OCI-LY3 (cell line): ENCODE results near the gene OR6B1.

Experiments
- H2AFZ ChIP-seq: fragments of 200-600, 300-600 bp; shearing (Covaris generic); 2 replicates; pipeline ENCODE4 v1.6.0; 2014; ENCODE audit warnings: antibody characterized with exemption, low read depth, low read length
- H3K27ac ChIP-seq: fragments of 200-600, 300-600 bp; sonication (generic); 2 replicates; pipeline ENCODE4 v1.5.1; 2014; ENCODE audit warnings: mild to moderate bottlenecking, low read length, moderate library complexity, mixed read lengths
- H3K27me3 ChIP-seq: fragments of 200-600, 300-600 bp; sonication (generic); 2 replicates; pipeline ENCODE4 v1.6.1; 2014; ENCODE audit warnings: low read depth, low read length, mixed read lengths
- H3K36me3 ChIP-seq: fragments of 200-600, 300-600 bp; sonication (generic); replicated peaks from 2 replicates; pipeline ENCODE3; 2014; ENCODE audit warnings: low read depth, low read length, mixed read lengths
- H3K4me1 ChIP-seq: fragments of 300-600, 200-600 bp; sonication (generic); 2 replicates; pipeline ENCODE4 v1.6.1; 2014; ENCODE audit warnings: low read length, mixed read lengths
- H3K4me2 ChIP-seq: fragments of 200-600, 300-600 bp; sonication (generic); 2 replicates; pipeline ENCODE4 v1.6.1; 2014; ENCODE audit warnings: low read length, mixed read lengths
- H3K4me3 ChIP-seq: fragments of 300-600, 200-600 bp; sonication (generic); 2 replicates; pipeline ENCODE4 v1.5.1; 2014; ENCODE audit warnings: antibody characterized with exemption, mild to moderate bottlenecking, low read length, moderate library complexity
- H3K79me2 ChIP-seq: fragments of 300-600, 200-600 bp; shearing (Covaris generic); 2 replicates; pipeline ENCODE4 v1.6.1; 2014; ENCODE audit warnings: mild to moderate bottlenecking, low read length, mixed read lengths
- H3K9ac ChIP-seq: fragments of 300-600, 200-600 bp; shearing (Covaris generic); 2 replicates; pipeline ENCODE4 v1.6.0; 2014; ENCODE audit warnings: mild to moderate bottlenecking, low read length, moderate library complexity
- H3K9me3 ChIP-seq: fragments of 200-600, 300-600 bp; shearing (Covaris generic); 2 replicates; pipeline ENCODE4 v1.6.1; 2014; ENCODE audit warnings: low read length, mixed read lengths; ENCODE audit not compliant: insufficient read depth
- H4K20me1 ChIP-seq: fragments of 200-600, 300-600 bp; sonication (generic); 2 replicates; pipeline ENCODE4 v1.6.1; 2016; ENCODE audit warnings: low read length, mixed read lengths; ENCODE audit not compliant: insufficient read depth
- EZH2phosphoT487 ChIP-seq: fragments of 200-600 bp; shearing (Covaris generic); IDR thresholded peaks from 2 replicates; pipeline ENCODE4 v1.6.1; 2018; ENCODE audit warnings: antibody characterized with exemption, mixed run types, low read depth
- TF ChIP-seq, protein P1 (sequence below): fragments of 200-600, 300-600 bp; sonication (generic); IDR thresholded peaks from 2 replicates; pipeline ENCODE4 v1.5.1; 2014; ENCODE audit warnings: antibody characterized with exemption, low read length, low read depth

OR6B1 gene

DNA sequence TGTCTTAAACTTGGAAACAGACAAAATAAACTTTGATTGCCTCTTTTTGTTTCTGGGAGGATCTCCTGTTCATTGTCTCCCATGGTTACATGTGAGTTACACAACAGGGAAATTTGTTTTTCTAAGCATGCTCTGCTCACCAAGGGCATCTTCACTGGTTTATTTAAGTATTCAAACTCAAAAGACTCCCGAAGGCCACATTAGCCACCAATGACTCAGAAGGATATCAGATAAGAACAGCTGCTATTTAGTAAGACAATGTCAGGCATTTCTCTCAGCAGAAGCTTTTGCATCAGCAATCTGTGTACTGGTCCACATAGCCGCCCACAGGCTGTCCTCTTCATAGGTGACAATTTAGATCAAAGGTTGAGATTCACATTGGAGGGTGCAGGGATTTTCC is 19.3 kb downstream of the OR6B1 start:
- no peak overlapping the region for H3K4me2 ChIP-seq
- peaks cover 8% of the 10 kb centered on the region for H3K4me1 ChIP-seq
- no peak overlapping the region for H3K9ac ChIP-seq
- H3K4me3 ChIP-seq = no peak overlapping the region
- no peaks in the 10 kb centered on the region for H4K20me1 ChIP-seq
- H3K79me2 ChIP-seq = no peaks in the 10 kb centered on the region
- H3K36me3 ChIP-seq = no peaks in the 10 kb centered on the region
- no peak overlapping the region for H3K27ac ChIP-seq
- TF ChIP-seq, protein P1, sequence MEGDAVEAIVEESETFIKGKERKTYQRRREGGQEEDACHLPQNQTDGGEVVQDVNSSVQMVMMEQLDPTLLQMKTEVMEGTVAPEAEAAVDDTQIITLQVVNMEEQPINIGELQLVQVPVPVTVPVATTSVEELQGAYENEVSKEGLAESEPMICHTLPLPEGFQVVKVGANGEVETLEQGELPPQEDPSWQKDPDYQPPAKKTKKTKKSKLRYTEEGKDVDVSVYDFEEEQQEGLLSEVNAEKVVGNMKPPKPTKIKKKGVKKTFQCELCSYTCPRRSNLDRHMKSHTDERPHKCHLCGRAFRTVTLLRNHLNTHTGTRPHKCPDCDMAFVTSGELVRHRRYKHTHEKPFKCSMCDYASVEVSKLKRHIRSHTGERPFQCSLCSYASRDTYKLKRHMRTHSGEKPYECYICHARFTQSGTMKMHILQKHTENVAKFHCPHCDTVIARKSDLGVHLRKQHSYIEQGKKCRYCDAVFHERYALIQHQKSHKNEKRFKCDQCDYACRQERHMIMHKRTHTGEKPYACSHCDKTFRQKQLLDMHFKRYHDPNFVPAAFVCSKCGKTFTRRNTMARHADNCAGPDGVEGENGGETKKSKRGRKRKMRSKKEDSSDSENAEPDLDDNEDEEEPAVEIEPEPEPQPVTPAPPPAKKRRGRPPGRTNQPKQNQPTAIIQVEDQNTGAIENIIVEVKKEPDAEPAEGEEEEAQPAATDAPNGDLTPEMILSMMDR = no peak
- TF ChIP-seq EZH2phosphoT487 = no peak
- no peaks in the 10 kb centered on the region for H3K9me3 ChIP-seq
- 0 out of 2 replicates have a peak, but pooled peaks cover 5% of the 10 kb centered on the region for H3K27me3 ChIP-seq
- H2AFZ ChIP-seq = no peak overlapping the region

- 0 out of 2 replicates have a peak, but pooled peaks cover 5% of the 10 kb centered on the region for H3K27me3 ChIP-seq
- no peaks in the 10 kb centered on the region for H3K9me3 ChIP-seq
- no peak overlapping the region for H3K4me3 ChIP-seq
- TF ChIP-seq EZH2phosphoT487 = no peak
- TF ChIP-seq, protein P1 = no peak
- H4K20me1 ChIP-seq = no peaks in the 10 kb centered on the region
- no peak overlapping the region for H3K9ac ChIP-seq
- H3K4me2 ChIP-seq = no peak overlapping the region
- no peak overlapping the region for H3K27ac ChIP-seq
- no peaks in the 10 kb centered on the region for H3K36me3 ChIP-seq
- H3K4me1 ChIP-seq = peaks cover 8% of the 10 kb centered on the region
- no peaks in the 10 kb centered on the region for H3K79me2 ChIP-seq
- H2AFZ ChIP-seq = no peak overlapping the region
Observed at GRCh38 chr7:144020340-144020739, 20.2 kb downstream of the OR6B1 start.

- H2AFZ ChIP-seq = no peak overlapping the region
- no peaks in the 10 kb centered on the region for H3K9me3 ChIP-seq
Observed at GRCh38 chr7:144022169-144022568, 22.0 kb downstream of the OR6B1 start.

GRCh38 chr7:144023171-144023827 is 23.2 kb downstream of the OR6B1 start:
- Histone ChIP-seq H4K20me1 (no peaks in the 10 kb centered on the region), H3K36me3 (no peaks in the 10 kb centered on the region), H3K27me3 (0 out of 2 replicates have a peak, but pooled peaks cover 2% of the 10 kb centered on the region), H3K4me3 (no peak overlapping the region), H3K9me3 (no peaks in the 10 kb centered on the region), H3K79me2 (no peaks in the 10 kb centered on the region), H3K27ac (no peak overlapping the region), H2AFZ (no peak overlapping the region), H3K9ac (no peak overlapping the region), H3K4me2 (no peak overlapping the region), H3K4me1 (peaks cover 8% of the 10 kb centered on the region)
- TF ChIP-seq, protein P1 = no peak
- no peak for TF ChIP-seq EZH2phosphoT487

More at GRCh38 chr7:144022169-144022568, 22.0 kb downstream of the OR6B1 start:
- H3K27me3 ChIP-seq = 0 out of 2 replicates have a peak, but pooled peaks cover 5% of the 10 kb centered on the region
- TF ChIP-seq EZH2phosphoT487 = no peak
- H3K4me1 ChIP-seq = peaks cover 8% of the 10 kb centered on the region
- H3K4me3 ChIP-seq = no peak overlapping the region
- H3K27ac ChIP-seq = no peak overlapping the region
- no peaks in the 10 kb centered on the region for H3K36me3 ChIP-seq
- no peak overlapping the region for H3K9ac ChIP-seq
- no peaks in the 10 kb centered on the region for H4K20me1 ChIP-seq
- H3K4me2 ChIP-seq = no peak overlapping the region
- H3K79me2 ChIP-seq = no peaks in the 10 kb centered on the region
